ENCODE data around the gene RBM33. TPM values are rescaled to one million over a fixed set of nuclear protein-coding genes. Genes with fewer than 3 reads are reported as not detected.

The RBM33 gene
- polyA plus RNA-seq, 1 donor (not counting 4 experiments of a cell fraction or from before 2014, with no cell fraction given): 8.9 TPM

- no peaks in the 10 kb centered on the region for H4K20me1 ChIP-seq (ENCODE audit: control insufficient read depth, extremely low read depth, insufficient read depth, low read length)
- H3K4me2 ChIP-seq (ENCODE audit: control insufficient read depth, extremely low read depth, insufficient read depth, low read depth, low read length): no peak overlapping the region
- dilution Hi-C loops (cut with MboI; ENCODE audit: extremely low pct_ligation_motif_present, low sequenced_read_pairs): loop anchor here (25.0 kb wide), 1 partner anchor 868 kb away; no protein-coding TSS in a partner anchor
- H3K27ac ChIP-seq (ENCODE audit: control insufficient read depth, insufficient read depth, low read length): no peak overlapping the region
- no peaks in the 10 kb centered on the region for H3K4me1 ChIP-seq (ENCODE audit: control insufficient read depth, extremely low read depth, insufficient read depth, low read length)
- no peaks in the 10 kb centered on the region for H3K9me1 ChIP-seq (ENCODE audit: control insufficient read depth, extremely low read depth, insufficient read depth, low read length)
- no peak for FAIRE-seq
- H3K9ac ChIP-seq (ENCODE audit: control insufficient read depth, extremely low read depth, insufficient read depth, low read length): no peak overlapping the region
- TF ChIP-seq EZH2 (IDR thresholded peaks at IDR 0.05; ENCODE audit: low read length) (no peak), CTCF (optimal IDR thresholded peaks at IDR 0.05 in 1 of 3, IDR thresholded peaks at IDR 0.05 in 1 of 3, conservative IDR thresholded peaks at IDR 0.05 in 1 of 3; ENCODE audit: extremely low read depth in 1 of 3, insufficient read depth in 2 of 3, low read length in 3 of 3) (no peak)
- no peak overlapping the region for H3K4me3 ChIP-seq (ENCODE audit: control insufficient read depth in 2 of 3, extremely low read depth in 1 of 3, insufficient read depth in 2 of 3, low read depth in 1 of 3, low read length in 3 of 3)
- H3K36me3 ChIP-seq (ENCODE audit: control insufficient read depth in 2 of 2, extremely low read depth in 1 of 2, insufficient read depth in 2 of 2, low read length in 2 of 2): no peaks in the 10 kb centered on the region
- H3K27me3 ChIP-seq (ENCODE audit: control insufficient read depth, extremely low read depth, insufficient read depth, low read length): peaks cover 7% of the 10 kb centered on the region
- no peak overlapping the region for H2AFZ ChIP-seq (ENCODE audit: control insufficient read depth, low read length)
- DNase-seq (ENCODE audit: low read depth, low spot score): no peak
- no peaks in the 10 kb centered on the region for H3K79me2 ChIP-seq (ENCODE audit: control insufficient read depth, insufficient read depth, low read length)
- no peaks in the 10 kb centered on the region for H3K9me3 ChIP-seq (ENCODE audit: control insufficient read depth, low read depth, low read length)
These were observed 174.7 kb downstream of the RBM33 start for GRCh38 chr7:155819186-155819585.

- Histone ChIP-seq H2AFZ (ENCODE audit: control insufficient read depth, low read length) (no peak overlapping the region), H3K27me3 (ENCODE audit: control insufficient read depth, extremely low read depth, insufficient read depth, low read length) (peaks cover 2% of the 10 kb centered on the region), H3K9ac (ENCODE audit: control insufficient read depth, extremely low read depth, insufficient read depth, low read length) (no peak overlapping the region), H3K27ac (ENCODE audit: control insufficient read depth, insufficient read depth, low read length) (no peak overlapping the region), H3K4me3 (ENCODE audit: control insufficient read depth in 2 of 3, extremely low read depth in 1 of 3, insufficient read depth in 2 of 3, low read depth in 1 of 3, low read length in 3 of 3) (no peak overlapping the region), H3K36me3 (ENCODE audit: control insufficient read depth in 2 of 2, extremely low read depth in 1 of 2, insufficient read depth in 2 of 2, low read length in 2 of 2) (no peaks in the 10 kb centered on the region), H3K9me3 (ENCODE audit: control insufficient read depth, low read depth, low read length) (no peaks in the 10 kb centered on the region), H3K9me1 (ENCODE audit: control insufficient read depth, extremely low read depth, insufficient read depth, low read length) (no peaks in the 10 kb centered on the region), H4K20me1 (ENCODE audit: control insufficient read depth, extremely low read depth, insufficient read depth, low read length) (no peaks in the 10 kb centered on the region), H3K79me2 (ENCODE audit: control insufficient read depth, insufficient read depth, low read length) (no peaks in the 10 kb centered on the region), H3K4me2 (ENCODE audit: control insufficient read depth, extremely low read depth, insufficient read depth, low read depth, low read length) (no peak overlapping the region), H3K4me1 (ENCODE audit: control insufficient read depth, extremely low read depth, insufficient read depth, low read length) (no peaks in the 10 kb centered on the region)
- dilution Hi-C loops (cut with MboI; ENCODE audit: extremely low pct_ligation_motif_present, low sequenced_read_pairs): loop anchor here (25.0 kb wide), 1 partner anchor 867 kb away; no protein-coding TSS in a partner anchor
- FAIRE-seq (no peak), DNase-seq (ENCODE audit: low read depth, low spot score) (no peak)
- no peak for TF ChIP-seq CTCF (optimal IDR thresholded peaks at IDR 0.05 in 1 of 3, IDR thresholded peaks at IDR 0.05 in 1 of 3, conservative IDR thresholded peaks at IDR 0.05 in 1 of 3; ENCODE audit: extremely low read depth in 1 of 3, insufficient read depth in 2 of 3, low read length in 3 of 3)
- TF ChIP-seq EZH2 (IDR thresholded peaks at IDR 0.05; ENCODE audit: low read length): no peak
These were observed 175.8 kb downstream of the RBM33 start for GRCh38 chr7:155820246-155820645.
